ENCODE measurements around the gene RBP4. TPM values are rescaled to one million over a fixed set of nuclear protein-coding genes. Genes with fewer than 3 reads are reported as not detected.

Gene RBP4
- total and polyA plus RNA-seq, 8 donors = 7.4 to 186 (median 21.8) TPM

- Histone ChIP-seq H3K4me3 (no peak overlapping the region), H3K9me3 (no peaks in the 10 kb centered on the region), H3K36me3 (no peaks in the 10 kb centered on the region), H3K27me3 (no peaks in the 10 kb centered on the region), H3K27ac (no peak overlapping the region), H3K4me1 (no peaks in the 10 kb centered on the region)
- DNase-seq = no peak
- 83 to 91% methylated on average over 18 of the region's 18 CpGs for WGBS, 2 donors
- no peak for ATAC-seq
- TF ChIP-seq, protein P1, sequence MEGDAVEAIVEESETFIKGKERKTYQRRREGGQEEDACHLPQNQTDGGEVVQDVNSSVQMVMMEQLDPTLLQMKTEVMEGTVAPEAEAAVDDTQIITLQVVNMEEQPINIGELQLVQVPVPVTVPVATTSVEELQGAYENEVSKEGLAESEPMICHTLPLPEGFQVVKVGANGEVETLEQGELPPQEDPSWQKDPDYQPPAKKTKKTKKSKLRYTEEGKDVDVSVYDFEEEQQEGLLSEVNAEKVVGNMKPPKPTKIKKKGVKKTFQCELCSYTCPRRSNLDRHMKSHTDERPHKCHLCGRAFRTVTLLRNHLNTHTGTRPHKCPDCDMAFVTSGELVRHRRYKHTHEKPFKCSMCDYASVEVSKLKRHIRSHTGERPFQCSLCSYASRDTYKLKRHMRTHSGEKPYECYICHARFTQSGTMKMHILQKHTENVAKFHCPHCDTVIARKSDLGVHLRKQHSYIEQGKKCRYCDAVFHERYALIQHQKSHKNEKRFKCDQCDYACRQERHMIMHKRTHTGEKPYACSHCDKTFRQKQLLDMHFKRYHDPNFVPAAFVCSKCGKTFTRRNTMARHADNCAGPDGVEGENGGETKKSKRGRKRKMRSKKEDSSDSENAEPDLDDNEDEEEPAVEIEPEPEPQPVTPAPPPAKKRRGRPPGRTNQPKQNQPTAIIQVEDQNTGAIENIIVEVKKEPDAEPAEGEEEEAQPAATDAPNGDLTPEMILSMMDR (IDR thresholded peaks at IDR 0.05) = no peak
- intact Hi-C loops (cut with DNase I) = no loop called here
- FAIRE-seq = no peak
These were observed 7.3 kb downstream of the RBP4 start for GRCh38 chr10:93593749-93594148.

DNA sequence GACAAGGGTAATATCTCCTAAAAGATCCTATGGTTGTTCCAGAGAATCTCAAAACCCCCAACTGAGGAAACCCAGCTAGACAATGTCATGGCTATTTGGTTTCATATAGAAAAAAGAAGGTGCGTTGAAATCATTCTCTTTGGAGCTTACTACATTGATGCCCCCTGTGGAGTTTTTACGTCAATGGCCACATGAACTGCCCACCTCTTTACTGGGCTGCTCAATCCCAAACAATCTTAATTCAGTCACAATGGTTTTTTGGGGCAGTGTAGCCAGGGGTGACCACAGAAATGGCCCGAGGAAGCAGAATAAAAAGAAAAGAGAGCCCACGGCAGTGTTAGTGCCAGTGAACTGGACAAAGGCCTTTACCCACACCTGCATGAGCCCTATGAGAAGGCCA, 7.8 kb downstream of the RBP4 start:
- no peak overlapping the region for H3K4me3 ChIP-seq
- H3K4me1 ChIP-seq = no peaks in the 10 kb centered on the region
- no peaks in the 10 kb centered on the region for H3K9me3 ChIP-seq
- no peaks in the 10 kb centered on the region for H3K27me3 ChIP-seq
- FAIRE-seq (no peak), ATAC-seq (no peak), DNase-seq (no peak)
- TF ChIP-seq, protein P1 (IDR thresholded peaks at IDR 0.05) = no peak
- intact Hi-C loops (cut with DNase I) = no loop called here
- H3K36me3 ChIP-seq = no peaks in the 10 kb centered on the region
- 84 to 87% methylated on average over 4 of the region's 4 CpGs for WGBS, 2 donors
- H3K27ac ChIP-seq = no peak overlapping the region

DNA sequence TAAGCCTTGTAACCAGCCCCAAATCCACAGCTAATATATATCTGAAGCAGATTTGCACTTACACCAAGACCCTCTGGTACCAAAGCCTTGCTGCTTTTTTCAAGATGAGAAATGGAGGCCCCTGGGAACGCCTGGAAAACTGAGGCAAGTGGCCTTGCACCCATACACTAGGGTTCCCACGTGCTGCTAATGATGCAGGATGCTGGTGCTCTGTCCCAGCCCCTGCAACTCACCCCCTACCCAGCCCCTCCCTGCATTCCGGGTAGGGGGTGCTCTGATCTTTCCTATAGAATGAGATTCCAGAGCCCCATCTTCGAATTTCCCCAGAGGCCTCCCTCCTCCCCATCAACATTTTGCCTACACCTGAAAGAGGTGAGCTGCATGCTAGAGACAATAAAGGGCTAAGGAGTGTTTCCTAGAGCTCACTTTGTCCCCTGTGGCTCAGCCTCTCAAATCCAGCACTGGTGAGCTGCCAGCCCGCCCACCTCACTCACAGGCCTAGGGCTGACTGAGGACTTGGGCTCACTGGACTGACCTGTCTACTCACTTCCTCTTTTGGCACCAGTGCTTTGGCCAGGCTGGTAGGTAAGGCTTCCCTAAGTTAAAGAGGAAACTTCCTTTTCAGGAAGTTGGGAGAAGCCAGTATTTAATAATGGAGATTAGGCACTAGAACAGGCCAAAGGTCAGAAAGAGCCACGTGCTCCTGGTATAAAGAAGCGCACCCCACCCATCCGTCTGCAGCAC, 9.8 kb downstream of the RBP4 start:
- no peak for FAIRE-seq
- Histone ChIP-seq H3K27ac (no peak overlapping the region), H3K27me3 (no peaks in the 10 kb centered on the region), H3K9me3 (no peaks in the 10 kb centered on the region), H3K4me3 (no peak overlapping the region), H3K36me3 (no peaks in the 10 kb centered on the region), H3K4me1 (no peaks in the 10 kb centered on the region)
- no peak for DNase-seq
- WGBS, 2 donors = 56 to 57% methylated on average over 8 of the region's 8 CpGs
- TF ChIP-seq, protein P1 (IDR thresholded peaks at IDR 0.05) = no peak
- intact Hi-C loops (cut with DNase I) = no loop called here
- ATAC-seq = peak in 3 of 4 donors; percentile 19 to 54 (median 21)

GRCh38 chr10:93590638-93591037, 10.4 kb downstream of the RBP4 start:
- ATAC-seq (no peak), DNase-seq (no peak), FAIRE-seq (no peak)
- Histone ChIP-seq H3K4me3 (no peak overlapping the region), H3K36me3 (no peaks in the 10 kb centered on the region), H3K4me1 (no peaks in the 10 kb centered on the region), H3K9me3 (no peaks in the 10 kb centered on the region), H3K27ac (no peak overlapping the region), H3K27me3 (no peaks in the 10 kb centered on the region)
- 88 to 90% methylated on average over 7 of the region's 7 CpGs for WGBS, 2 donors
- intact Hi-C loops (cut with DNase I) = no loop called here
- TF ChIP-seq, protein P1 (IDR thresholded peaks at IDR 0.05) = no peak
